Activated CD4-positive, alpha-beta T cell treated with anti-CD3 and anti-CD28 coated beads for 36 hours (primary cell): Measurements from ENCODE around the gene INPP5A. TPM values are rescaled to one million over a fixed set of nuclear protein-coding genes. Genes with fewer than 3 reads are reported as not detected.

Experiments used
- ATAC-seq: fragments of 200-7000 bp; cut with Tn5 transposase; one replicate; pipeline ENCODE4 v1.10.0; 2021; ENCODE audit warnings: mild to moderate bottlenecking, moderate library complexity
- CTCF ChIA-PET: fragments of 350-600 bp; sonication (Branson Sonifier 250); formaldehyde crosslinking; loops from one replicate; lab custom pipeline; 2021; ENCODE audit warnings: antibody characterized with exemption; lab: Charles Lee
- POLR2A ChIA-PET: fragments of 350-600 bp; sonication (Branson Sonifier 250); formaldehyde crosslinking; loops from one replicate; lab custom pipeline; 2021; ENCODE audit warnings: antibody characterized with exemption, inconsistent platforms; lab: Charles Lee
- DNase-seq: peaks from one replicate; pipeline ENCODE4 v3.0.0-alpha.2; 2020
- H3K27ac Mint-ChIP-seq: one replicate; pipeline ENCODE4 v1.8.0; 2021; ENCODE audit warnings: mixed read lengths
- H3K27me3 Mint-ChIP-seq: one replicate; pipeline ENCODE4 v1.8.0; 2021; ENCODE audit warnings: mixed read lengths
- H3K36me3 Mint-ChIP-seq: one replicate; pipeline ENCODE4 v1.8.0; 2021; ENCODE audit warnings: low read depth, mixed read lengths
- H3K4me1 Mint-ChIP-seq: one replicate; pipeline ENCODE4 v1.8.0; 2021; ENCODE audit warnings: mixed read lengths
- H3K4me3 Mint-ChIP-seq: one replicate; pipeline ENCODE4 v1.8.0; 2021; ENCODE audit warnings: mild to moderate bottlenecking, moderate library complexity, mixed read lengths
- H3K9me3 Mint-ChIP-seq: one replicate; pipeline ENCODE4 v1.8.0; 2021; ENCODE audit warnings: low read depth, mixed read lengths
- intact Hi-C, 2 experiments: fragments of 100-400 bp; cut with DNase I in 1 of 2; cut with micrococcal nuclease in 1 of 2; formaldehyde crosslinking; loops; one replicate each; pipeline versions ENCODE4 v1.14.2 to v1.15.1; 2022 to 2024; cut with DNase I, micrococcal nuclease
- total RNA-seq, 2 experiments: library from RNA; stranded (reverse); gene quantifications; one replicate each; pipeline ENCODE4 v1.2.3, GENCODE V29; 2021

Gene INPP5A
- total RNA-seq, 2 experiments from 2014 or later = 8.1 to 9.3 TPM

- ChIA-PET CTCF (interaction anchor here (0.7 kb wide), 1 partner anchor 451 kb away, joined by 5 read pairs; no protein-coding TSS in a partner anchor), POLR2A (no interaction called here)
- ATAC-seq (no peak), DNase-seq (no peak)
- no peaks in the 10 kb centered on the region for H3K9me3 Mint-ChIP-seq
- intact Hi-C loops = no loop called here
- H3K36me3 Mint-ChIP-seq = no peaks in the 10 kb centered on the region
- no peak overlapping the region for H3K27ac Mint-ChIP-seq
- no peak overlapping the region for H3K4me3 Mint-ChIP-seq
- H3K27me3 Mint-ChIP-seq = no peaks in the 10 kb centered on the region
- no peaks in the 10 kb centered on the region for H3K4me1 Mint-ChIP-seq
These were observed 268.5 kb downstream of the INPP5A start for GRCh38 chr10:132806110-132806509.

GRCh38 chr10:132806561-132807003 lies 269.0 kb downstream of the INPP5A start:
- Mint-ChIP-seq H3K9me3 (no peaks in the 10 kb centered on the region), H3K27ac (no peak overlapping the region), H3K36me3 (no peaks in the 10 kb centered on the region), H3K27me3 (no peaks in the 10 kb centered on the region), H3K4me3 (no peak overlapping the region), H3K4me1 (no peaks in the 10 kb centered on the region)
- intact Hi-C loops = no loop called here
- no peak for DNase-seq
- CTCF ChIA-PET = interaction anchor here (0.7 kb wide), 1 partner anchor 450 kb away, joined by 5 read pairs; no protein-coding TSS in a partner anchor
- POLR2A ChIA-PET = no interaction called here
- no peak for ATAC-seq

GRCh38 chr10:132807621-132808049 lies 270.0 kb downstream of the INPP5A start:
- intact Hi-C loops = no loop called here
- H3K27ac Mint-ChIP-seq = no peak overlapping the region
- no peak overlapping the region for H3K4me3 Mint-ChIP-seq
- ChIA-PET POLR2A (no interaction called here), CTCF (no interaction called here)
- H3K36me3 Mint-ChIP-seq = no peaks in the 10 kb centered on the region
- ATAC-seq (no peak), DNase-seq (no peak)
- H3K4me1 Mint-ChIP-seq = no peaks in the 10 kb centered on the region
- H3K27me3 Mint-ChIP-seq = no peaks in the 10 kb centered on the region
- H3K9me3 Mint-ChIP-seq = no peaks in the 10 kb centered on the region

- intact Hi-C loops = no loop called here
- no peaks in the 10 kb centered on the region for H3K9me3 Mint-ChIP-seq
- no peak overlapping the region for H3K4me3 Mint-ChIP-seq
- no peaks in the 10 kb centered on the region for H3K27me3 Mint-ChIP-seq
- POLR2A ChIA-PET = no interaction called here
- no peak overlapping the region for H3K27ac Mint-ChIP-seq
- DNase-seq (no peak), ATAC-seq (no peak)
- no peaks in the 10 kb centered on the region for H3K4me1 Mint-ChIP-seq
- no peaks in the 10 kb centered on the region for H3K36me3 Mint-ChIP-seq
- CTCF ChIA-PET = no interaction called here
These were observed 271.0 kb downstream of the INPP5A start for GRCh38 chr10:132808383-132809231.

GRCh38 chr10:132809232-132810140 lies 271.9 kb downstream of the INPP5A start:
- POLR2A ChIA-PET = no interaction called here
- Mint-ChIP-seq H3K36me3 (no peaks in the 10 kb centered on the region), H3K27me3 (no peaks in the 10 kb centered on the region), H3K4me3 (no peak overlapping the region), H3K9me3 (no peaks in the 10 kb centered on the region), H3K27ac (no peak overlapping the region), H3K4me1 (no peaks in the 10 kb centered on the region)
- CTCF ChIA-PET = no interaction called here
- no peak for DNase-seq
- intact Hi-C loops = no loop called here
- ATAC-seq = no peak

- H3K36me3 Mint-ChIP-seq = no peaks in the 10 kb centered on the region
- ChIA-PET POLR2A (no interaction called here), CTCF (no interaction called here)
- ATAC-seq (no peak), DNase-seq (no peak)
- no peak overlapping the region for H3K4me3 Mint-ChIP-seq
- no peak overlapping the region for H3K27ac Mint-ChIP-seq
- intact Hi-C loops = no loop called here
- no peaks in the 10 kb centered on the region for H3K27me3 Mint-ChIP-seq
- no peaks in the 10 kb centered on the region for H3K4me1 Mint-ChIP-seq
- no peaks in the 10 kb centered on the region for H3K9me3 Mint-ChIP-seq
These were observed 272.7 kb downstream of the INPP5A start for GRCh38 chr10:132810141-132810806.

GRCh38 chr10:132810807-132811700 lies 273.5 kb downstream of the INPP5A start:
- H3K27ac Mint-ChIP-seq = no peak overlapping the region
- H3K27me3 Mint-ChIP-seq = peaks cover 7% of the 10 kb centered on the region
- no peak overlapping the region for H3K4me3 Mint-ChIP-seq
- no peak for DNase-seq
- intact Hi-C loops = no loop called here
- no peak for ATAC-seq
- no peaks in the 10 kb centered on the region for H3K36me3 Mint-ChIP-seq
- no peaks in the 10 kb centered on the region for H3K4me1 Mint-ChIP-seq
- CTCF ChIA-PET = no interaction called here
- POLR2A ChIA-PET = no interaction called here
- no peaks in the 10 kb centered on the region for H3K9me3 Mint-ChIP-seq

- POLR2A ChIA-PET = no interaction called here
- no peak overlapping the region for H3K4me3 Mint-ChIP-seq
- peaks cover 11% of the 10 kb centered on the region for H3K27me3 Mint-ChIP-seq
- no peak overlapping the region for H3K27ac Mint-ChIP-seq
- ATAC-seq (no peak), DNase-seq (no peak)
- CTCF ChIA-PET = no interaction called here
- H3K9me3 Mint-ChIP-seq = no peaks in the 10 kb centered on the region
- H3K4me1 Mint-ChIP-seq = no peaks in the 10 kb centered on the region
- intact Hi-C loops = no loop called here
- H3K36me3 Mint-ChIP-seq = no peaks in the 10 kb centered on the region
These were observed 274.4 kb downstream of the INPP5A start for GRCh38 chr10:132811891-132812481.

- CTCF ChIA-PET = no interaction called here
- no peak for DNase-seq
- Mint-ChIP-seq H3K4me3 (no peak overlapping the region), H3K9me3 (no peaks in the 10 kb centered on the region), H3K27me3 (peaks cover 15% of the 10 kb centered on the region), H3K27ac (no peak overlapping the region), H3K36me3 (no peaks in the 10 kb centered on the region), H3K4me1 (no peaks in the 10 kb centered on the region)
- ATAC-seq = no peak
- intact Hi-C loops = no loop called here
- POLR2A ChIA-PET = no interaction called here
These were observed 274.9 kb downstream of the INPP5A start for GRCh38 chr10:132812520-132812919.

- ChIA-PET POLR2A (no interaction called here), CTCF (no interaction called here)
- DNase-seq = no peak
- intact Hi-C loops = no loop called here
- H3K27me3 Mint-ChIP-seq = peaks cover 16% of the 10 kb centered on the region
- H3K36me3 Mint-ChIP-seq = no peaks in the 10 kb centered on the region
- no peaks in the 10 kb centered on the region for H3K4me1 Mint-ChIP-seq
- H3K27ac Mint-ChIP-seq = no peak overlapping the region
- H3K4me3 Mint-ChIP-seq = no peak overlapping the region
- no peak for ATAC-seq
- no peaks in the 10 kb centered on the region for H3K9me3 Mint-ChIP-seq
These were observed 275.4 kb downstream of the INPP5A start for GRCh38 chr10:132813001-132813401.
